ENCODE data around the gene ALK. TPM values are rescaled to one million over a fixed set of nuclear protein-coding genes. Genes with fewer than 3 reads are reported as not detected.

The ALK gene
- polyA plus RNA-seq, 10 donors, result 0.04 to 0.36 (median 0.13) TPM; not detected in 1

- DNase-seq, result peak in 1 of 3 donors; percentile 22
Observed at GRCh38 chr2:29655391-29656086, 265.8 kb downstream of the ALK start.

- peak in 1 of 3 donors; percentile 5 for DNase-seq
Observed at GRCh38 chr2:29650631-29651097, 270.7 kb downstream of the ALK start.

- no peak for DNase-seq
Observed at GRCh38 chr2:29644949-29645348, 276.4 kb downstream of the ALK start.

DNA sequence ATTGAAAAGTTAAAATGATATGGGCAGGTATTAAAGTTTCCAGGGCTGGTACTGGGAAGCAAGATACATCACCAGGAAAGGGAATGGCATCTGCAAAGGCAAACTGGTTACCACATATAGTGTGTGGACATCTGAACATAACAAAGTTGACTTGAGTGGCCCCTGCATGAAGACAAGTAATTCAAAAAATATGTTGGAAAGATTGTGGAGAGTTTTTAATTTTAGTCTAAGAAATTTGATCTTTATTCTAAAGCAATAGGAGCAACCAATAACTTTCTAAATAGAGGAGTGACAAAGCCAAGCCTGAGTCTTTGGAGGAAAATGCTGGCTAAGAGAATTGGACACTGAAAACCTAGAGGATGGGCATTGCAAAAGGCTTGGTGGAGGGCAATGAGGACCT, 278.2 kb downstream of the ALK start:
- no peak for DNase-seq

DNA sequence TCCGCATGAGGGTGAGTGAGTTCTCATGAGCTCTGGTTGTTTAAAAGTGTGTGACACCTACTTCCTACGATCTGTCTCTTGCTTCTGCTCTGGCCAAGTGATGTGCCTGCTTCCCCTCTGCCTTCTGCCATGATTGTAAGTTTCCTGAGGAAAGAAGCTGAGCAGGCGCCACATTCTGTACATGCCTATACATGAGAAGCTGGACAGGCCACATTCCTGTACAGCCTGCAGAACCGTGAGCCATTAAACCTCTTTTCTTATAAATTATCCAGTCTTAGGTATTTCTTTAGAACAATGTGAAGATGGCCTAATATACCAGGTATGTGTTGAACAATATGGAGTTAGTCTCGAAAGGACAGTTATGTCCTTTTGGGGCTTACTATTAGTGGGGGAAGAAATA, 281.0 kb downstream of the ALK start:
- DNase-seq, result no peak

DNA sequence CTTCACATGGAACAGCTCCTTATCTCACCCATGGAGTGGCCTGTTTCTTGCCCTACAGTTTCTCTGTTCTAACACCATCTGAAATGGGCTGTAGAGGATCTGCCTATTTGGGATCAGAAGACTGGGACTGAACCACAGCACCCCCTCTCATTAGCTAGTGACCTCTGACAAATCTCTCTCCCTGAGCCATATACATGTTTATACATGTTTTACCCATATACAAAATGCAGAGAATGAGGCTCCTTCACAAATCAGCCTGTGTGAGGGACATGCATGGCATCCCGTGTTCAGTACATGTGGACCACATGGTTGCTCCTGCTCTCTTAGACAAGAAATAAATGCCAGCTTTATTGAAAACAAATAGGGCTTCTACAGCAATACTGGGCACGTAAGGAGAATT, 282.7 kb downstream of the ALK start:
- DNase-seq, result no peak

DNA sequence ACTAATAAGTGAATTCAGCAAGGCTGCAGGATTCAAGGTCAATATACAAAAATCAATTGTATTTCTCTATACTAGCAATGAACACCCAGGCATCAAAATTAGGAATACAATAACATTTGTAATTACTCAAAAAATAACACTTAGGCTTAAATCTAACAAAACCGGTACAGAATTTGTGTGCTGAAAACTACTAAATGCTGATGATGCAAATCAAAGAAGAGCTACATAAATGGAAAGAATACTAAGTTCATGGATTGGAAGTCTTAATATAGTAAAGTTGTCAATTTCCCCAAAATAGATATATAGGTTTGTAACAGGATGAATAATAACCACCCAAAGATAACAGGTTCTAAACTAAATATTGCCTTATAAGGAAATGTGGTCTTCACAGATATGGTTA, 286.5 kb downstream of the ALK start:
- no peak for DNase-seq

DNA sequence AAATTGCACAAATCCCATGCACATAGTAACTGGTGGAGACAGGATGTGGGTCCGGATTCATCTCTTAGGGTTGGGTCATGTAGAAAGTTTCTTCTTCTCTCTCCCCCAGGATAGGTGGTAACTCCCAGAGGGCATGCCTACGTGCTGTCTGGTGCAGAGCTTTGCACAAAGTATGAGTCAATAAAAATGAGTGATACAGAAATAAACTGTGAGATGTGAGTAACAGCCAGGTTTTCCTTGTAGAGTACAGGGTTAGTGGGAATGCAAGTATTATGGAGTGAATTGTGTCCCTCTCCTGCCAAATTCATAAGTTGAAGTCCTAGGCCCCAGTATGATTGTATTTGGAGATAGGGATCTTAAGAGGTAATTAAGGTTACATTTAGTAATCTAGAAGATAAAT, 289.4 kb downstream of the ALK start:
- DNase-seq, result peak in 1 of 3 donors; percentile 18

DNA sequence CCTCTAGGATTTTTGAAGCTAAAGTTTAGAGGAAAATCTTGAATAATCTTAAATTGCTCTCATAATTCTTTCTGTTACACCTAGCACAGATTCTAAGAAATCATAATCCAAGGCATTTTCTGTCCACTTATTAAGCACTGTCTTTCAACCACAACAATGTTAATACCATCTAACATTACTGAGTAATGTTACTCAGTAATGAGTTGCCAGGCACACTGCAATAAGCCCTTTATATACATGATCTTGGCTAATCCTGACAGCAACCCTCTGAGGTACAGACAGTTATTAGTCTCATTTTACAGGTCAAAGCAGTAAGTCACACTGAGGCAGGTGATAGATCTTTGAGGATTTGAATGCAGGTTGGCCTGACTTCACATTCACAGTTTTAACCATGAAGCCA, 291.9 kb downstream of the ALK start:
- DNase-seq, result no peak

DNA sequence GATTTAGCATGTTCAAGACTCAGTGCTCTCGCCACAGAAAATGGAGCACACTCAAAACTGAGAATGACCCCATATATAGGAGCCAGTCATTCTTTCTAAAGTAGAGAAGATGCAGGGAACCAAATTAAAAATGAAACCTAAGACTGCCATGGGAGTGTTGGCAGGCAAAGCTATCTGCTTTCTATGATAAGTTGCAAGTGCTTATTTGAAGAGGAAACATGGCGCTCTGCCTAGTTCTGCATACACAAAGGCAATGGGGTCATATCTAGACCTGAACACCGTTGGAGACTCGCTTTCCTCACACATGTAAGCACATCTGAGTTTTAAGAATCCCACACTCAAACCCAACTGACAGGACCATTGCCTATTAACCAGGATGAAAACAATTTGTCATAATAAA, 292.5 kb downstream of the ALK start:
- peak in 1 of 3 donors; percentile 19 for DNase-seq

GRCh38 chr2:29628108-29628745, 293.2 kb downstream of the ALK start:
- peak in 2 of 3 donors; percentile 17 to 37 for DNase-seq

DNA sequence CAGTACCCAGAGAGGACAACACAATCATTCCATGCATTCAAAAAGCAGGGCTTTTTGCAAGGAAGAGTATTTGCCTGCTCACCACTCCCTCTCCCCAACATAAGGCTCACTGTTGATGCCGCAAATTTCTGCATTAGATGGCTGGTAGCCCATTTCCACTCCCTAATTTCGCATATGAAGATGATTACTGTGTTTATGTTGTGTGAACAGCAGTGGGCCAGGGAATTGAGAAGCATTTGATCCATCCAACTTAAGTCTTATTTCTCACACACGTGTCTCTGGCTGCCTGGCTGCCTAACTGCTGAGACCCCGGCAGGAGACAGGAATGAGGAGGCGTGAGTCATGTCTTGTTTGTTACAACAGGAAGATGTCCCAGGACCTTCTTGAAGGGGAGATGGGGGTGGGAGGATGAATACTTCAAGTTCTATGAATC, 294.1 kb downstream of the ALK start:
- peak; percentile 24 to 77 (median 73) for DNase-seq

- DNase-seq, result no peak
Observed at GRCh38 chr2:29620890-29621289, 300.5 kb downstream of the ALK start.

DNA sequence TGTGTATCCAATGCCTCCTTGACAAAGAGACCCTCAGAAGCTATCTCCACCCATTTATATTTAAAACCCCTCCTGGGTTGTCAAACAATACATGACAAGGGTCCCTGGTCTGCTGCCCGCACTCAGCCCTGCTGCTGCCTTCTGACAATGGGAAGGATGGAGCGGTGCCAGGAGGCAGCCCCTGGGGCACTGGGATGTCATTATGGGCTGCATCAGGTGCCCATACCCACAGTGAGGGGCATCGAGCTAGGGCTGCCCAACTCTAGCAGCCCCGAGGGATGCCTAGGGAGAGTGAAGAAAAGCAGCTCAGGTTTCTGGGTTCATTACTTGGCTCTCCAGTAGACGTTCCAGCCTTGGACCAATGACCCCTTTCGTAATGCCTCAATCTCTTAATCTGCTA, 301.7 kb downstream of the ALK start:
- no peak for DNase-seq

GRCh38 chr2:29618024-29618423, 303.4 kb downstream of the ALK start:
- DNase-seq, result no peak

DNA sequence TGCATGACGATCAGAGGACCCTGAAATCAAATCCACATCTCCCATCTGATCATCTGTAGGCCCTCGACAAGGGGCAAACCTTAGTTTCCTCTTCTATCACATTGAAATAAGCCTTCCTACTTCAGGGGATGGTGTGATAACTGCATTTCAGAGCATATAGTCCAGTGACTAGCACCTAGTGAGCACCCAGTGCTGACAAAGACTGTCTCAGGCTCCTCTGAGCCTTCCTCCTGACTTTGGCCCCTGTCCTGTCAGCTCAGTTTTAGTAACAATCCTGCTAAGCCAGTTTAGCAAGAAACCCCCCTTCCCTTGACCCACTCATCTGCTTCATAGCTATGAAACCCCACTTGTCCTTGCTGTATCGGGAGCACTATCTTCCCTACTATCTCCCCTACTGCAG, 304.0 kb downstream of the ALK start:
- no peak for DNase-seq

DNA sequence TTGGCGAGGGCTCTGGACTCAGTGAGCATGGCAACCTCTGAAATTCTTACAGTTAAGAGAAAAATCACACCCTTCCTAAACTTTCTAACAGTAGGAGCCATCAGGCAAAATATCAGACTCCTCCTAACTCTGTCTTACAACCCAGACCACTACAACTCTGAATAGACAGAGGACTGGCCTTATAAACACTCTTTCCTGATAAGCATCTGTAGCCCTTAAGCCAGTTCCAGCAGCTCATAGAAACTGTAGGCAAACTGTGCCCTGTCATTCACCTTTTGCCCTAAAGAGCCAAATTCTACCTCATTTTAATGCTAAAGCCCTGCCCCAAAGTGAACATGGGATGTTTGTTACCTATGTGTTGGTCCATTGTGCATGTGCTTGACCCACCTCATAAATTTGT, 304.8 kb downstream of the ALK start:
- DNase-seq, result no peak

- DNase-seq, result no peak
Observed at GRCh38 chr2:29615841-29616240, 305.5 kb downstream of the ALK start.

- DNase-seq, result no peak
Observed at GRCh38 chr2:29615183-29615582, 306.2 kb downstream of the ALK start.

DNA sequence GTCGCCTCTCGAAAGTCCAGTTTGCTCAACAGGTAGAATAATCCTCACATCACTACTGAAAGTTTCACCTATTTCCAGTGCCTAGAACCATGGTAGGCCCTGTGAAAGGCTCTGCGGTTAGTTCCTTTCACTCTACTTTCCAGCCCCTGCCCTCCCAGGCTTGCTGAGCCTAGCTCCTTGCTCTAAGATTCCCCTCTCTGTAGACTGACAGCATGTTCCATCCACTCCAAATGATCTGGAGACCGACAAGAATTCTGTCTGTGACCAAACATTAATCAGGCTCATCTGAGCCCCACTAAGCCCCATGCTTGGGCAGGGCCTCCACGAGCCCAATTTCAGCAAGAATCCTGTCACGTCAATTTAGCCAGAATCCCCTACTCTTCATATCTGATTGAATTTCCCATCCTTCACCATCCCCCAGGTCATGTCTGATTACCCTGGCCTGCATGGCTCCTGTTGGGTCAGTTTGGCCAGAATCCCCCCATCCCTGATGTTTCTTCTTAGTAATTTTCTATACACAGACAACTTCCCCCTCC, 307.0 kb downstream of the ALK start:
- DNase-seq, result no peak

DNA sequence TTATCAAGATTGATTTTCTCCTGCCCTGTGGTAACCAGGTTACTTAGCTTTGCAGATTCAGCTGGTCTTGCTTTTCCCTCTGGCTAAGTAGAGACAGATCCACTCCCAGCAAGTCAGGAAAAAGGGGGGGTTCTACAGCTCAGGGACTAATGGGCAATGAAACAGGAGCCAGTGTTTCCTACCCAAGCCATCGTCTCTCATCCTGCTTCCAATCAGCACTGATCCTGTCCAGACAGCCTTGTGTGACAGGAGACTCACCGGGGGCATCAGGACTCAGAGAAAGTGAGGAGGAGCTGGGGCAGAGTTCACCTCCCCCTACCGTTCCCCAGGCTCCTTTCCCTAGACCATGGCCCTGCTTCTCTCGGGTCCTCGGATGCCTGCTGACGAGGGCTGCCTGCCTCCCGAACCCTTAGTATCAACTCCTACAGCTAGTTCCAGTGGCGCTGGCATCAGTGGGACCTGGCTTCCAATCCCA, 307.6 kb downstream of the ALK start:
- DNase-seq, result no peak

GRCh38 chr2:29613067-29613466, 308.3 kb downstream of the ALK start:
- no peak for DNase-seq

DNA sequence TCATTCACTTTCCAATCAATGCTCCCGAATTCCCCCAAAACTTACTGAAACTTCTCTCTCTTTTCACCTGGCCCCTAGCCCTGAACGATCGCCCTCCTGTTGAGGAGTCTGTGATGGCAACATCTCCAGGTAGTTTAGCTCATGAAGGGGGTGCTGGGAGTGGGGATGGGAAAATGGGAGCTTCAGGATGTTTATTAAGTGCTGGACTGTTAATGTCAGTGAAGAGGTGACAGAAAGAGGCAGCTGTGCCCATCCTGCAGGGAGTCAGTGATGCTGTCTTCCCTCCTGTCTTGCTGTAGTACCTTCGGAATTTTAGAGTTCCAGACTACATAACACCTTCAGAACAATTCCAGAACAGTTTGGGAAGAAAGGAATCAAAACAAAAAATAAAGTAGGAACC, 308.8 kb downstream of the ALK start:
- DNase-seq, result no peak

All from muscle of back (tissue), 11 donors.